WTC11 (cell line): ENCODE data around the gene SMYD4. TPM values are rescaled to one million over a fixed set of nuclear protein-coding genes. Genes with fewer than 3 reads are reported as not detected.

Source experiments
- ATAC-seq: fragments of 200-7000 bp; cut with Tn5 transposase; 2 replicates; pipeline ENCODE4 v1.10.0; 2021; ENCODE audit warnings: mild to moderate bottlenecking, moderate library complexity
- CTCF ChIA-PET: fragments of 300-600 bp; sonication (Branson Sonifier 250); formaldehyde crosslinking; loops from one replicate; lab custom pipeline; 2021; ENCODE audit warnings: antibody characterized with exemption; lab: Charles Lee
- POLR2A ChIA-PET: fragments of 350-600 bp; sonication (Branson Sonifier 250); formaldehyde crosslinking; loops from one replicate; lab custom pipeline; 2021; ENCODE audit warnings: antibody characterized with exemption; lab: Charles Lee
- DNase-seq: peaks from one replicate; pipeline ENCODE4 v3.0.0; 2021; ENCODE audit warnings: low spot score
- H3K27ac Mint-ChIP-seq: 2 replicates; pipeline ENCODE4 v1.8.0; 2021; ENCODE audit warnings: mixed read lengths
- H3K27me3 Mint-ChIP-seq: 2 replicates; pipeline ENCODE4 v1.8.0; 2021; ENCODE audit warnings: low read depth, mild to moderate bottlenecking, moderate library complexity, mixed read lengths
- H3K36me3 Mint-ChIP-seq: 2 replicates; pipeline ENCODE4 v1.8.0; 2021; ENCODE audit warnings: mixed read lengths
- H3K4me1 Mint-ChIP-seq: 2 replicates; pipeline ENCODE4 v1.8.0; 2022; ENCODE audit warnings: mixed read lengths
- H3K4me3 Mint-ChIP-seq: 2 replicates; pipeline ENCODE4 v1.8.0; 2021; ENCODE audit warnings: mild to moderate bottlenecking, moderate library complexity, mixed read lengths
- H3K9me3 Mint-ChIP-seq: 2 replicates; pipeline ENCODE4 v1.8.0; 2021; ENCODE audit warnings: mixed read lengths
- AR ChIP-seq: fragments of 250-450 bp; sonication (Bioruptor Pico); IDR thresholded peaks from 2 replicates; pipeline ENCODE4 v1.9.0; 2021; ENCODE audit warnings: mild to moderate bottlenecking
- ESRRA ChIP-seq: sonication (generic); formaldehyde crosslinking; IDR thresholded peaks from 2 replicates; pipeline ENCODE4 v1.8.1; 2022; ENCODE audit warnings: mild to moderate bottlenecking, missing genetic modification reagents, borderline replicate concordance
- GTF2I ChIP-seq: fragments of 250-450 bp; sonication (Bioruptor Pico); conservative IDR thresholded peaks from 2 replicates; pipeline ENCODE4 v1.4.0; 2021; ENCODE audit warnings: mild to moderate bottlenecking
- HMGA2 ChIP-seq: fragments of 250-450 bp; sonication (Bioruptor Pico); IDR thresholded peaks from 2 replicates; pipeline ENCODE4 v1.4.0; 2021; ENCODE audit warnings: mild to moderate bottlenecking, moderate library complexity
- MXD4 ChIP-seq: fragments of 250-450 bp; sonication (Bioruptor Pico); IDR thresholded peaks from 2 replicates; pipeline ENCODE4 v1.8.0; 2021; ENCODE audit warnings: mild to moderate bottlenecking, moderate library complexity, borderline replicate concordance
- MYBL2 ChIP-seq: sonication (generic); formaldehyde crosslinking; IDR thresholded peaks from 2 replicates; pipeline ENCODE4 v1.8.1; 2023; ENCODE audit warnings: mild to moderate bottlenecking, moderate library complexity, missing genetic modification reagents
- RELA ChIP-seq: sonication (generic); formaldehyde crosslinking; IDR thresholded peaks from 2 replicates; pipeline ENCODE4 v1.8.1; 2022; ENCODE audit warnings: missing genetic modification reagents, mild to moderate bottlenecking, borderline replicate concordance
- STAT6 ChIP-seq: sonication (generic); formaldehyde crosslinking; conservative IDR thresholded peaks from 2 replicates; pipeline ENCODE4 v1.8.1; 2023; ENCODE audit warnings: mild to moderate bottlenecking, low read depth, missing genetic modification reagents, moderate library complexity
- TEAD4 ChIP-seq: sonication (generic); formaldehyde crosslinking; IDR thresholded peaks from 2 replicates; pipeline ENCODE4 v1.8.0; 2022; ENCODE audit warnings: mild to moderate bottlenecking, missing genetic modification reagents
- TP53 ChIP-seq: sonication (generic); formaldehyde crosslinking; IDR thresholded peaks from 2 replicates; pipeline ENCODE4 v1.8.1; 2023; ENCODE audit warnings: mild to moderate bottlenecking, missing genetic modification reagents
- ZNF263 ChIP-seq: sonication (generic); formaldehyde crosslinking; IDR thresholded peaks from 2 replicates; pipeline ENCODE4 v1.8.1; 2022; ENCODE audit warnings: low read depth, mild to moderate bottlenecking, moderate library complexity, missing genetic modification reagents
- ZNF532 ChIP-seq: fragments of 250-450 bp; sonication (Bioruptor Pico); IDR thresholded peaks from 2 replicates; pipeline ENCODE4 v1.9.0; 2021; ENCODE audit warnings: mild to moderate bottlenecking, borderline replicate concordance
- total RNA-seq: library from RNA; stranded (reverse); gene quantifications from 3 replicates; pipeline ENCODE4 v1.2.3, GENCODE V29; 2021

Gene SMYD4
- total RNA-seq, 1 experiment from 2014 or later: 24.1 TPM

DNA sequence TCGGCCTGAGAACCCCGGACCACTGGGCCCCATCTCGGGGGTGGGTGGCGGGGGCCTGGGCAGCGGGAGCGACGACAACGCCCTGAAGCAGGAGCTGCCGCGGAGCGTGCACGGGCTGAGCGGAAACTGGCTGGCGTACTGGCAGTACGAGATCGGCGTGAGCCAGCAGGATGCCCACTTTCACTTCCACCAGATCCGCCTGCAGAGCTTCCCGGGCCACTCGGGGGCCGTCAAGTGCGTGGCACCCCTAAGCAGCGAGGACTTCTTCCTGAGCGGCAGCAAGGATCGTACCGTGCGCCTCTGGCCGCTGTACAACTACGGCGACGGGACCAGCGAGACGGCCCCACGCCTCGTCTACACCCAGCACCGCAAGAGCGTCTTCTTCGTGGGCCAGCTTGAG, 95.9 kb downstream of the SMYD4 start (continued):
- no peak for TF ChIP-seq ZNF532
- no peak for TF ChIP-seq MXD4 (CRISPR knock-in tag)
- TF ChIP-seq RELA: no peak
- no peak for TF ChIP-seq STAT6
- no peak for TF ChIP-seq HMGA2
- TF ChIP-seq TP53 (CRISPR knock-in tag): no peak
- TF ChIP-seq AR (CRISPR knock-in tag): no peak
- no peak for TF ChIP-seq MYBL2
- TF ChIP-seq ESRRA (CRISPR knock-in tag): no peak
- no peak for TF ChIP-seq GTF2I (CRISPR knock-in tag)
- no peak for TF ChIP-seq ZNF263 (CRISPR knock-in tag)
- TF ChIP-seq TEAD4: no peak
- TF ChIP-seq, all 79 proteins: peak for 0

DNA sequence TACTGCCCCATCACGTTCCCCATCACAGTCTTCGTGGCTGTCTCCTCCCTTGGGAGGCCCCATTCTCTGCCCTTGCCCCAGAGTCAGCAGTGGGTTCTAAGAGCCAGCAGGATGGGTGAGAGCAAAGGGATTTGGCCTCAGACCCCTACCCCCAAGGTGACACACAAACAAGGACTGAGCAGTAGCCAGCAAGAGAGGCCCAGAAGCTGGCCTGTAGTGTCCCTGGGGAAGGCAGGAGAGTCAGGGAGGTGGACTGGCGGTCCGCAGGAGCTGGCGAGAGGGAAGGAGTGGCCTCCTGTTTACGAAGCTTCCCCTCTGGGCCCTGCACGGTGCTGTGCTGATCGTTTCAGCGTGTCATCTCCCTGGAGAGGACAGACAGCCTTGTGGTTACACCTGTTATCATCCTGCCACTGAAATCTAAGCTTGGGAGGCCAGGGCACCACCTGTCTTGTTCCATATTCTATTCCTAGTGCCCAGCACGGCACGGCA, 96.8 kb downstream of the SMYD4 start:
- no peaks in the 10 kb centered on the region for H3K4me1 Mint-ChIP-seq
- no peaks in the 10 kb centered on the region for H3K9me3 Mint-ChIP-seq
- H3K27me3 Mint-ChIP-seq: no peaks in the 10 kb centered on the region
- no peak overlapping the region for H3K4me3 Mint-ChIP-seq
- POLR2A ChIA-PET: interaction anchor here (0.6 to 1.2 kb wide), 3 partner anchors 13 to 65 kb away, joined by 3 read pairs; no protein-coding TSS in a partner anchor
- no peak for ATAC-seq
- CTCF ChIA-PET: interaction anchor here (1.1 kb wide), 1 partner anchor 10 kb away, joined by 3 read pairs; no protein-coding TSS in a partner anchor
- no peak for DNase-seq
- no peak overlapping the region; the same call in 1 of the 2 replicates for H3K27ac Mint-ChIP-seq
- TF ChIP-seq ZNF532: no peak
- peaks cover 3% of the 10 kb centered on the region for H3K36me3 Mint-ChIP-seq
